ENCODE results near the gene ATP10D. TPM values are rescaled to one million over a fixed set of nuclear protein-coding genes. Genes with fewer than 3 reads are reported as not detected.

The ATP10D gene
- total and polyA plus RNA-seq, 9 of the 15 experiments (the other 6 are each of a cell fraction or from before 2014, with no cell fraction given), result 0.10 to 0.36 (median 0.19) TPM; not detected in 1

DNA sequence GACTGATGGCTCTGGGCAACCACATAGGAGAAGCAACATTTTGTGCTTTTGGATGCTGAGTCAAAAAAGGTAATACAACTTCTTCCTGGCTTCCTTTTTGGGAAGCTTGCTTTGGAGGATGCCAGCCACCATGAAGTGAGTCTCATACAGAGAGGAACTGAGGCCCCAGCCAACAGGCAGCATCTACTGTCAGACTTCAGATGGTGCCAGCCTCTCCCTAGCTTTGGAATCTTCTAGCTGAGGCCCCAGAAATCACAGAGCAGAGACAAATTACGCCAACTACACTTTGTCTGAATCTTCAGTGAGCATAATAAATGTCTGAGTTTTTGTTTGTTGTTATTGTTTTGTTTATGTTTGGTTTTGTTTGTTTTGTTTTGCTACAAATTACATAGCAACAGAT is 136.1 kb downstream of the ATP10D start:
- H3K27me3 ChIP-seq (ENCODE audit: control insufficient read depth in 2 of 2, insufficient read depth in 2 of 2, low read length in 2 of 2), result no peaks in the 10 kb centered on the region
- FAIRE-seq, result no peak
- no TSS peak for BruUV-seq (replicated peaks)
- intact Hi-C loops (cut with micrococcal nuclease), result no loop called here
- in situ Hi-C loops (cut with MboI), result no loop called here
- no peak overlapping the region for H3K4me3 ChIP-seq
- no peak overlapping the region for H3K4me2 ChIP-seq (ENCODE audit: insufficient read depth, low read length)
- no peaks in the 10 kb centered on the region for H3K36me3 ChIP-seq (ENCODE audit: control insufficient read depth, insufficient read depth, low read length)
- no peak overlapping the region for H3K9ac ChIP-seq (ENCODE audit: insufficient read depth in 1 of 2, low read depth in 2 of 2, low read length in 2 of 2)
- no peaks in the 10 kb centered on the region for H3K9me1 ChIP-seq (ENCODE audit: control insufficient read depth, insufficient read depth, low read length)
- no peak for DNase-seq (ENCODE audit: extremely low read depth in 1 of 4, low spot score in 3 of 4)
- 0% methylated on average over 1 of the region's 1 CpG for WGBS (ENCODE audit: insufficient coverage, low coverage, missing lambda C conversion rate)
- H3K79me2 ChIP-seq (ENCODE audit: control insufficient read depth, insufficient read depth, low read length), result no peaks in the 10 kb centered on the region
- POLR2A ChIA-PET, result interaction anchor here (0.5 kb wide), 1 partner anchor 127 kb away, joined by 3 read pairs; no protein-coding TSS in a partner anchor
- H2AFZ ChIP-seq (ENCODE audit: low read depth, low read length), result no peak overlapping the region
- no peaks in the 10 kb centered on the region for H4K20me1 ChIP-seq (replicated peaks; ENCODE audit: control insufficient read depth, insufficient read depth, low read length)
- no peak for ATAC-seq
- CTCF ChIA-PET (ENCODE audit: low intra/inter-chr PET ratio), result no interaction called here
- no peak overlapping the region for H3K27ac ChIP-seq (ENCODE audit: extremely low read depth, low read depth, low read length)
- TF ChIP-seq, protein P1, sequence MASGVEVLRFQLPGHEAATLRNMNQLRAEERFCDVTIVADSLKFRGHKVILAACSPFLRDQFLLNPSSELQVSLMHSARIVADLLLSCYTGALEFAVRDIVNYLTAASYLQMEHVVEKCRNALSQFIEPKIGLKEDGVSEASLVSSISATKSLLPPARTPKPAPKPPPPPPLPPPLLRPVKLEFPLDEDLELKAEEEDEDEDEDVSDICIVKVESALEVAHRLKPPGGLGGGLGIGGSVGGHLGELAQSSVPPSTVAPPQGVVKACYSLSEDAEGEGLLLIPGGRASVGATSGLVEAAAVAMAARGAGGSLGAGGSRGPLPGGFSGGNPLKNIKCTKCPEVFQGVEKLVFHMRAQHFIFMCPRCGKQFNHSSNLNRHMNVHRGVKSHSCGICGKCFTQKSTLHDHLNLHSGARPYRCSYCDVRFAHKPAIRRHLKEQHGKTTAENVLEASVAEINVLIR (CRISPR knock-in tag; IDR thresholded peaks at IDR 0.05), result no peak
- TF ChIP-seq, protein P2, sequence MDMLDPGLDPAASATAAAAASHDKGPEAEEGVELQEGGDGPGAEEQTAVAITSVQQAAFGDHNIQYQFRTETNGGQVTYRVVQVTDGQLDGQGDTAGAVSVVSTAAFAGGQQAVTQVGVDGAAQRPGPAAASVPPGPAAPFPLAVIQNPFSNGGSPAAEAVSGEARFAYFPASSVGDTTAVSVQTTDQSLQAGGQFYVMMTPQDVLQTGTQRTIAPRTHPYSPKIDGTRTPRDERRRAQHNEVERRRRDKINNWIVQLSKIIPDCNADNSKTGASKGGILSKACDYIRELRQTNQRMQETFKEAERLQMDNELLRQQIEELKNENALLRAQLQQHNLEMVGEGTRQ (CRISPR knock-in tag; IDR thresholded peaks at IDR 0.05), result no peak
- no peak for TF ChIP-seq SAFB (IDR thresholded peaks at IDR 0.05; ENCODE audit: borderline replicate concordance, low read depth, low read length)
- TF ChIP-seq, protein P3, sequence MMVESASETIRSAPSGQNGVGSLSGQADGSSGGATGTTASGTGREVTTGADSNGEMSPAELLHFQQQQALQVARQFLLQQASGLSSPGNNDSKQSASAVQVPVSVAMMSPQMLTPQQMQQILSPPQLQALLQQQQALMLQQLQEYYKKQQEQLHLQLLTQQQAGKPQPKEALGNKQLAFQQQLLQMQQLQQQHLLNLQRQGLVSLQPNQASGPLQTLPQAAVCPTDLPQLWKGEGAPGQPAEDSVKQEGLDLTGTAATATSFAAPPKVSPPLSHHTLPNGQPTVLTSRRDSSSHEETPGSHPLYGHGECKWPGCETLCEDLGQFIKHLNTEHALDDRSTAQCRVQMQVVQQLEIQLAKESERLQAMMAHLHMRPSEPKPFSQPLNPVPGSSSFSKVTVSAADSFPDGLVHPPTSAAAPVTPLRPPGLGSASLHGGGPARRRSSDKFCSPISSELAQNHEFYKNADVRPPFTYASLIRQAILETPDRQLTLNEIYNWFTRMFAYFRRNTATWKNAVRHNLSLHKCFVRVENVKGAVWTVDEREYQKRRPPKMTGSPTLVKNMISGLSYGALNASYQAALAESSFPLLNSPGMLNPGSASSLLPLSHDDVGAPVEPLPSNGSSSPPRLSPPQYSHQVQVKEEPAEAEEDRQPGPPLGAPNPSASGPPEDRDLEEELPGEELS (CRISPR knock-in tag; IDR thresholded peaks at IDR 0.05; ENCODE audit: borderline replicate concordance), result no peak
- no peaks in the 10 kb centered on the region for H3K9me3 ChIP-seq (replicated peaks; ENCODE audit: control insufficient read depth, insufficient read depth, low read depth, low read length)
- no peaks in the 10 kb centered on the region for H3K4me1 ChIP-seq (replicated peaks in 1 of 2; ENCODE audit: control insufficient read depth in 2 of 2, insufficient read depth in 2 of 2, low read length in 2 of 2)
